ENCODE data around the gene HAPLN1.

Gene HAPLN1

DNA sequence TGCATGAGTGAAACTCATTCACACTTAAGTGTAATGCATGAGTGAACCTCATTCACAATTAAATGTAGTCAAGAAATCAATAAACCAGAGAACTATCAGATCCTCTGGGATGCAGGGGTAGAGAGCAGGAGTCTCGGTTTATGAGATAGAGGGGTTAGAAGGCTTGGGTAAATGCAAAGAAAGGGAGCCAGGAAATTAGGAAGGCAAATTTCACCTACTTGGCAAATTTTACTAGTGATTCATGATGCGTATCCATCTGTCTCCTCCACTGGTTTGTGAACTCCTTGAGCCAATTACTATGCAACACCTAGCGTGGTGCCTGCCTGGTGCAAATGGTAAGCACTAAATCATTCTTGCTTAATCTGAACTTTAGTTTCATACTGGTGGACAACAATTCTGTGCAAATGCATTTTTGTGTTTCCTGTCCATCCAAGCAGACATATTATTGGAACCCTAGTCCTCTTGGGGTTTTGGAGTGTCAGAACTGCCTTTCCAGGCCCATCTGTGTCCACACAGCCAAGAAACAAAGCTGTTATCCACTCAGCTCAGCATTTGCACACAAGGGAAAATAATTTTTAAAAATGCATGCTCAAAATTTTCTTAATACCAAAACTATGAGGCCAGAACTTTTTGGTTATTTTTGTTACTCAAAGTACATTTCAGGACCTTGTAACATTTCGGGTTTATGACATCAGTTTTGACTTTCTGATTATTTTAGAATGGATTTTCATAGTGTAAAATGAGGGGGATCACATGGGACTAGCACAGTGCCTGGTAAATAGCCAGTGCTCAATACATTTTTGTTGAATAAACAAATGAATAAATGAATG is 5.2 kb downstream of the HAPLN1 start:
- DNase-seq = no peak

DNA sequence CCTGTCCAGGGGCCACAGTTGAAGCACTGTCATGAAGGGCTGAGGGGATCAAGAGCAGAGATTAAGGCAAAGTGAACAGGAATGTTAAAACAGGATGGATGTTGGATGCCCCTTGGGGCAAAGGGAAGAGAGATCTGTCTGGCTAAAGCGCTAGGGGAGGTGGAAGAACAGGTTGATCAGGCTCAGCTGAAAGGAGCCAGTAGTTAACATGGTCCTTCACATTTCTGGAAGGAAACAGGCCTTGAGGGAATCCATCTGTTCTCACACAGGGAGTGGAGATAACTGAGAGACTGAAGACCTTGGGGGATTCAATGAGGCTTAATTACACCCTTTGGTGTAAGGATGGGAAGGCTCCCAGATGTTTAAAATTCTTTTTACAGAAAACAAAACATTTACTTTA is 5.8 kb downstream of the HAPLN1 start:
- no peak for DNase-seq

DNA sequence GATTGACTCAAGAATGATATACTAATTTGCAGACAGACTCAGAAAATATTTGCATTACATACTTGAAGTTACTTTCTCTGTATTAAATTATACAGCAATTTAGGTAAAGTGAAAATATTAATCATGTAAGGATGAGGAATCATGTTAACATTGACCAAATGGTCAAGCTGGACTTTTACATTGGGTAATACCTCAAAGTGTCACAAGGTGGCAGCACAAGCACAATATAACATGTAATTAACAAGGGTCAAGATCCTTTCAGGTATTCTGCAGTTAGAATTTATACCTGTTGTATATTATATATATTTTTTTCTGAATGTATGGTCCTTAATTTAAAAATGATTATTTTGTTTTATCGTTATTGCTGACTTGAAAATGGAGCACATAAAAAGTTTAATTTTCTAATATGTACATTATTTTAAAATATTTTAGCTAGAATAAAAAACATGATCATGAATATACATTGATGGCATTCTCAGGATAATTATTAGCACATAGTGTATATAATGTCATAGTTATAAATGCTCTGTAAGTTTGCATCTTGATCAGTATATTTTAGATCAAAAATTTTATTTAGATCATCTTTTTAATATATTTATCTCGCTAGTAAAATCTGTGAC is 8.6 kb downstream of the HAPLN1 start:
- no peak for DNase-seq

DNA sequence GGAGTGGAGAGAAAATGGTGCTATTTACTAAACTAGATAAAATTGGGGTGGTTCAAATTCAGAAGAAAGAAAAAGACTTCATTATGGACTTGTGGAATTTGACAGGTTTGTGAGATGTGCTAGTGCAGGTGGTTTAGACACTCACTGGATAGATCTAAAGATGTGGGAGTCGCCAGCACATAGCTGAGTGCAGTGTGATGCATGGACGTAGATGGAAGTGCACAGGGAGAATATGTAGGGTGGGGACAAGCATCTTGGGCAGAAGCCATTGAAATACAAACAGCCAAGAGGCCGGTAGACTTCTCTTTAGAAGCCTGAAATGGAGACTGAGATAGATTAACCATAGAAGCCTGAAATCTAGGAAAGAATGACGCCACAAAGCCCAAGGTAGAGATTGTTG is 10.7 kb downstream of the HAPLN1 start:
- no peak for DNase-seq

- no peak for DNase-seq
Observed at GRCh38 chr5:83708170-83708569, 12.5 kb downstream of the HAPLN1 start.

DNA sequence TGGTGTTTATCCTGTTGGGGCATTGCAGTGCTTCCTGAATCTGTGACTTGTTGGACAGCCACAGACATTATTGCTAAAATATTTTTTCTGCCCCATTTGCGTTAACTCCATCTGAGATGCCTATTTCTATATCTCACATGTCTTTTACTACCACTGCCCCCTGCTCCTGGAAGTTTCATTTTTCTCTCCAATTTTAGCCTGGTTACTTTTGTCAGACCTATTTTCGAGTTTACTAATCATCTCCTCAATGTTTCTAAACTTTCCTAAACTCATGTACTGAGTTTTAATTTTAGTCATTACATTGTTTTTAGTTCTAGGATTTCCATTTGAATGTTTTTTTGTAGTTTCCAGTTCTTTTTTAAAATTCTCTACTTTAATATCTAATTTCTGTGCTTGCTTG is 17.6 kb downstream of the HAPLN1 start:
- DNase-seq = no peak

GRCh38 chr5:83701886-83702285 is 18.8 kb downstream of the HAPLN1 start:
- no peak for DNase-seq

GRCh38 chr5:83689881-83690280 is 30.8 kb downstream of the HAPLN1 start:
- no peak for DNase-seq

GRCh38 chr5:83688281-83688680 is 32.4 kb downstream of the HAPLN1 start:
- DNase-seq = no peak

- no peak for DNase-seq
Observed at GRCh38 chr5:83687124-83687619, 33.5 kb downstream of the HAPLN1 start.

GRCh38 chr5:83686251-83686650 is 34.4 kb downstream of the HAPLN1 start:
- DNase-seq = no peak

DNA sequence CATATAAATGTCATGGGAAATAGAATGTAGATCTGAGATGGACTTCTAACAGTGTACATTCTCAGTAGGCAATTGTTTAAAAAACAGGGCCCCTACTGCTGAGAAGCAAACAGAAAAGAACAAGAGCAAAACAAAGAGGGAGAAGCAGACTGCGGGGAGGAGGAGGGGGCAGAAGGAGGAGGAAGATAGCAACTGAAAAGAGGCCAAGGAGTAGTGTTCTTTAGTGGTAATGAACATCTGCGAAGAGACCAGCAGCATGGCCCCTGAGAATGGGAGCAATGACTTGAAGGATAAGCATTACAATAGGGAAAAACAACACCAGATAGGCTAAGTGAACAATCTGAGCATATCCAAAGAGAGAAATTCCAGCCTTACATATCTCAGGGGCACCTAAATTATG is 36.8 kb downstream of the HAPLN1 start:
- no peak for DNase-seq

- no peak for DNase-seq
Observed at GRCh38 chr5:83672646-83673045, 48.0 kb downstream of the HAPLN1 start.

GRCh38 chr5:83672158-83672557 is 48.5 kb downstream of the HAPLN1 start:
- no peak for DNase-seq

- no peak for DNase-seq
Observed at GRCh38 chr5:83665631-83666030, 55.0 kb downstream of the HAPLN1 start.

DNA sequence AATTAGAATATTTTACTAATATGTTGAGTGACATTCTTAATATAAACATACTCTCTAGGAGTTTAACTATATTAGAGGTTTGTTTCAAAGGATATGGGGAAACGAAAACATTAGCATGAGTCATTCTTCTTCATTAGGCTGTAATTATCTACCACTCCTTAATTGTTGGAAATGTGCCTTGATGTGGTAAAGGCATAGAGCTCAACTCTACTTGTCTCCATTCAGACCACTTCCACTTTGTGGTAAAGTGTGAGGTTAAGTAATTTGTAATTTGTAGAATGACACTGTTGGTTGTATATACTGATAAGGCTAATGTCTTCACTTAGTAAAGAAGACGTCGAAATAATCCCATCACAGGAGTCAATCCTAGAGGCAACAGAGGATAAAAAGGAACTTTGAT is 58.1 kb downstream of the HAPLN1 start:
- no peak for DNase-seq

GRCh38 chr5:83657807-83658525 is 62.7 kb downstream of the HAPLN1 start:
- no peak for DNase-seq

GRCh38 chr5:83654427-83654994 is 66.1 kb downstream of the HAPLN1 start:
- DNase-seq = no peak

DNA sequence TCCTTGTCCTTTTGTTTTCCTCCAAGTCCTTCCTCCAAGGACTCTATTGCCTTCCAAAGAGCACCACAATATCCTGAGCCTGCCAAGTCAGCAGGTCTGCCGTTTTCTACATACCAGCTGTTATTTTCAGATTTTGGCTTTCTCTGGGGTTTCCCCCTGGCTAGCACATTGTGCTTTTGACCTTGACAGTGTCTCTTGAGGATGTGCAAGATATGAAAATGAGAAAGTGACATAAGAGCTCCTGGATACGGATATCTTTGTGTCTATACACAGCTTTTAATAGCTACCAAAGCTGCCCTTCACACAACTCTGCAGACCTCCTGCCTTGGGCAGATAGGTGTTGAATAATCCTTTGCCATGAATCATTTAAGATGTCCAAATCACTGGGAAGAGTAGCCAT is 67.0 kb downstream of the HAPLN1 start:
- no peak for DNase-seq

DNA sequence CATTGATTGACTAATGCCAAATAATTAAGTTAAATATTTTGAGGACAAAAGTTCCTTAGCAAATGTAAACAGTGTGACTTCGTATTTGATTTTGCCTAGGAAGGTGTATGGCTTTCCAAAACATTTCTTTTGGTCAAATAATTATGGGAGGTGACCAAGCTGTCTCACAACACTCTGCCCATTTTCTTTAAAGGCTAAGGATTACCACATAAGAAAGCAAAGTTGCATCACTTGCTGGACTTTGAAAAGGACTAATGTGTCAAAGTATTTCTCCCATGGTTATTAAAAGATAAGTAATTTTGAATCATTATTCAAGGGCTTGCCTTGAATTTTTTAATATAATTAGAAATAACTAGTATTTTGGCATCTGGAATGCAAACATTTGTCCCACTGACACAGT is 74.7 kb downstream of the HAPLN1 start:
- no peak for DNase-seq

GRCh38 chr5:83644301-83644700 is 76.4 kb downstream of the HAPLN1 start:
- no peak for DNase-seq

GRCh38 chr5:83641946-83642345 is 78.7 kb downstream of the HAPLN1 start:
- DNase-seq = no peak

GRCh38 chr5:83639911-83640310 is 80.7 kb downstream of the HAPLN1 start:
- no peak for DNase-seq

- DNase-seq = no peak
Observed at GRCh38 chr5:83636156-83636555, 84.5 kb downstream of the HAPLN1 start.
